ENCODE results near the gene GAS6.
A peak's percentile ranks its signal among the peaks of the same experiment; 100 is the strongest.

The GAS6 gene

GRCh38 chr13:113818700-113819295 is 45.1 kb downstream of the GAS6 start:
- no peak for TF ChIP-seq CTCF (IDR thresholded peaks at IDR 0.05; ENCODE audit: borderline replicate concordance, control extremely low read depth, extremely low read depth, insufficient read depth, missing control alignments)
- in situ Hi-C loops (cut with MboI; ENCODE audit: low sequenced_read_pairs, unreplicated experiment) = no loop called here
- no peak for DNase-seq (ENCODE audit: low spot score)

GRCh38 chr13:113817860-113818691 is 45.8 kb downstream of the GAS6 start:
- DNase-seq (ENCODE audit: low spot score) = no peak
- in situ Hi-C loops (cut with MboI; ENCODE audit: low sequenced_read_pairs, unreplicated experiment) = no loop called here
- TF ChIP-seq CTCF (IDR thresholded peaks at IDR 0.05; ENCODE audit: borderline replicate concordance, control extremely low read depth, extremely low read depth, insufficient read depth, missing control alignments) = no peak

GRCh38 chr13:113816946-113817859 is 46.7 kb downstream of the GAS6 start:
- peak; percentile 83 for TF ChIP-seq CTCF (IDR thresholded peaks at IDR 0.05; ENCODE audit: borderline replicate concordance, control extremely low read depth, extremely low read depth, insufficient read depth, missing control alignments)
- in situ Hi-C loops (cut with MboI; ENCODE audit: low sequenced_read_pairs, unreplicated experiment) = no loop called here
- DNase-seq (ENCODE audit: low spot score) = peak; percentile 89

GRCh38 chr13:113816254-113816929 is 47.5 kb downstream of the GAS6 start:
- DNase-seq (ENCODE audit: low spot score) = no peak
- TF ChIP-seq CTCF (IDR thresholded peaks at IDR 0.05; ENCODE audit: borderline replicate concordance, control extremely low read depth, extremely low read depth, insufficient read depth, missing control alignments) = no peak
- in situ Hi-C loops (cut with MboI; ENCODE audit: low sequenced_read_pairs, unreplicated experiment) = no loop called here

GRCh38 chr13:113815151-113816058 is 48.5 kb downstream of the GAS6 start:
- TF ChIP-seq CTCF (IDR thresholded peaks at IDR 0.05; ENCODE audit: borderline replicate concordance, control extremely low read depth, extremely low read depth, insufficient read depth, missing control alignments) = no peak
- in situ Hi-C loops (cut with MboI; ENCODE audit: low sequenced_read_pairs, unreplicated experiment) = no loop called here
- DNase-seq (ENCODE audit: low spot score) = no peak
